Testis (tissue), 2 donors: ENCODE data around the gene MYOM1.

Experiments
- CTCF ChIP-seq, 3 experiments: fragments of 450-650 bp in 2 of 3; fragments of 200-600 bp in 1 of 3; sonication (generic) in 1 of 3; IDR thresholded peaks; one replicate each; pipeline ENCODE4 v1.5.1; 2016 to 2019; ENCODE audit warnings: antibody characterized with exemption in 3 of 3, mild to moderate bottlenecking in 2 of 3, moderate library complexity in 1 of 3
- POLR2A ChIP-seq: fragments of 450-650 bp; IDR thresholded peaks from one replicate; pipeline ENCODE4 v1.6.1; 2017; ENCODE audit warnings: antibody characterized with exemption, mild to moderate bottlenecking, moderate library complexity

GRCh38 chr18:3102983-3103382 lies 116.8 kb downstream of the MYOM1 start:
- TF ChIP-seq CTCF (IDR thresholded peaks at IDR 0.05) (no peak), POLR2A (no peak)
